H9 (cell line): ENCODE measurements around the gene FAM9C. TPM values are rescaled to one million over a fixed set of nuclear protein-coding genes. Genes with fewer than 3 reads are reported as not detected.
A peak's percentile ranks its signal among the peaks of the same experiment; 100 is the strongest.

ENCODE experiments used
- DNase-seq: peaks from one replicate; pipeline ENCODE4 v3.0.0-alpha.2; 2017
- H2AFZ ChIP-seq: one replicate; pipeline ENCODE4 v1.6.1; 2013; ENCODE audit warnings: mild to moderate bottlenecking, low read length, control low read depth, moderate library complexity
- H2AK5ac ChIP-seq: 2 replicates; pipeline ENCODE4 v1.6.1; 2013; ENCODE audit warnings: low read length, control low read depth, mixed read lengths; ENCODE audit not compliant: insufficient read length
- H2BK120ac ChIP-seq: one replicate; pipeline ENCODE4 v1.6.1; 2013; ENCODE audit warnings: low read depth, mild to moderate bottlenecking, low read length, control low read depth, inconsistent platforms; ENCODE audit not compliant: poor library complexity, severe bottlenecking
- H2BK12ac ChIP-seq: 2 replicates; pipeline ENCODE4 v1.6.1; 2013; ENCODE audit warnings: low read length, control low read depth, mixed read lengths, low read depth; ENCODE audit not compliant: insufficient read length
- H2BK15ac ChIP-seq: 2 replicates; pipeline ENCODE4 v1.6.1; 2013; ENCODE audit warnings: low read depth, low read length, control low read depth
- H2BK20ac ChIP-seq: one replicate; pipeline ENCODE4 v1.6.1; 2013; ENCODE audit warnings: low read depth, mild to moderate bottlenecking, low read length, control low read depth, inconsistent platforms; ENCODE audit not compliant: poor library complexity, severe bottlenecking
- H2BK5ac ChIP-seq: 2 replicates; pipeline ENCODE4 v1.6.1; 2013; ENCODE audit warnings: low read length, control low read depth, mixed read lengths; ENCODE audit not compliant: insufficient read length
- H3K14ac ChIP-seq: 2 replicates; pipeline ENCODE4 v1.6.1; 2013; ENCODE audit warnings: low read length, control low read depth; ENCODE audit not compliant: insufficient read depth
- H3K18ac ChIP-seq: 2 replicates; pipeline ENCODE4 v1.6.1; 2013; ENCODE audit warnings: low read depth, mild to moderate bottlenecking, mixed read lengths, low read length, control low read depth; ENCODE audit not compliant: insufficient read length
- H3K23ac ChIP-seq: 2 replicates; pipeline ENCODE4 v1.6.1; 2013; ENCODE audit warnings: low read length, control low read depth, mixed read lengths, low read depth; ENCODE audit not compliant: insufficient read length
- H3K23me2 ChIP-seq: 2 replicates; pipeline ENCODE4 v1.6.1; 2013; ENCODE audit warnings: low read depth, mild to moderate bottlenecking, mixed read lengths, low read length, control low read depth; ENCODE audit not compliant: insufficient read length, poor library complexity, severe bottlenecking
- H3K27ac ChIP-seq: 2 replicates; pipeline ENCODE4 v1.5.1; 2013; ENCODE audit warnings: low read length, control low read depth, mixed read lengths, low read depth; ENCODE audit not compliant: insufficient read length
- H3K27me3 ChIP-seq: 2 replicates; pipeline ENCODE4 v1.6.1; 2013; ENCODE audit warnings: low read length, control low read depth, inconsistent platforms; ENCODE audit not compliant: insufficient read depth
- H3K4ac ChIP-seq: 2 replicates; pipeline ENCODE4 v1.6.1; 2013; ENCODE audit warnings: low read depth, mild to moderate bottlenecking, control low read depth, inconsistent platforms, low read length, moderate library complexity
- H3K4me1 ChIP-seq: 2 replicates; pipeline ENCODE4 v1.6.1; 2013; ENCODE audit warnings: low read length, control low read depth, inconsistent platforms; ENCODE audit not compliant: insufficient read depth
- H3K4me2 ChIP-seq: 2 replicates; pipeline ENCODE4 v1.6.1; 2013; ENCODE audit warnings: low read length, control low read depth, mixed read lengths; ENCODE audit not compliant: insufficient read length, insufficient read depth
- H3K56ac ChIP-seq: 2 replicates; pipeline ENCODE4 v1.6.1; 2013; ENCODE audit warnings: low read depth, mild to moderate bottlenecking, mixed read lengths, low read length, control low read depth; ENCODE audit not compliant: insufficient read length
- H3K79me1 ChIP-seq: 2 replicates; pipeline ENCODE4 v1.6.1; 2013; ENCODE audit warnings: low read depth, mild to moderate bottlenecking, moderate library complexity, low read length, control low read depth, inconsistent platforms; ENCODE audit not compliant: insufficient read depth, poor library complexity, severe bottlenecking
- H3K79me2 ChIP-seq: 2 replicates; pipeline ENCODE4 v1.6.1; 2013; ENCODE audit warnings: low read length, control low read depth, inconsistent platforms; ENCODE audit not compliant: insufficient read depth
- H3K9ac ChIP-seq: 2 replicates; pipeline ENCODE4 v1.6.1; 2013; ENCODE audit warnings: low read length, control low read depth, mixed read lengths; ENCODE audit not compliant: insufficient read length; ENCODE audit errors: extremely low read depth
- H3K9me3 ChIP-seq: one replicate; pipeline ENCODE4 v1.6.1; 2013; ENCODE audit warnings: low read depth, low read length, inconsistent platforms; ENCODE audit not compliant: control insufficient read depth
- H3T11ph ChIP-seq: one replicate; pipeline ENCODE4 v1.6.1; 2013; ENCODE audit warnings: mild to moderate bottlenecking, low read length, control low read depth, inconsistent platforms
- H4K20me1 ChIP-seq: one replicate; pipeline ENCODE4 v1.6.1; 2013; ENCODE audit not compliant: control insufficient read depth, insufficient read length, insufficient read depth
- H4K5ac ChIP-seq: 2 replicates; pipeline ENCODE4 v1.6.1; 2013; ENCODE audit warnings: low read depth, mild to moderate bottlenecking, mixed read lengths, low read length, control low read depth; ENCODE audit not compliant: insufficient read length
- H4K8ac ChIP-seq: replicated peaks from 2 replicates; pipeline ENCODE4 v1.6.1; 2013; ENCODE audit warnings: low read length, control low read depth, mixed read lengths, low read depth; ENCODE audit not compliant: insufficient read length
- H4K91ac ChIP-seq: 2 replicates; pipeline ENCODE4 v1.6.1; 2013; ENCODE audit warnings: low read depth, mild to moderate bottlenecking, moderate library complexity, mixed read lengths, low read length, control low read depth; ENCODE audit not compliant: insufficient read length
- H3K27ac Mint-ChIP-seq, 3 experiments: 2 replicates in 2 of 3; 3 replicates in 1 of 3; pipeline ENCODE4 v1.8.0; 2020 to 2021; ENCODE audit warnings: mixed read lengths in 3 of 3, mild to moderate bottlenecking in 1 of 3, moderate library complexity in 1 of 3
- H3K27me3 Mint-ChIP-seq: 2 replicates; pipeline ENCODE4 v1.8.0; 2021; ENCODE audit warnings: low read depth, mild to moderate bottlenecking, moderate library complexity, mixed read lengths
- H3K36me3 Mint-ChIP-seq, 3 experiments: 2 replicates in 2 of 3; 3 replicates in 1 of 3; pipeline ENCODE4 v1.8.0; 2020 to 2021; ENCODE audit warnings: low read depth in 3 of 3, mixed read lengths in 3 of 3; ENCODE audit not compliant: insufficient read depth in 1 of 3
- H3K4me1 Mint-ChIP-seq, 2 experiments: 2 replicates each; pipeline ENCODE4 v1.8.0; 2020; ENCODE audit warnings: mixed read lengths in 2 of 2
- H3K4me3 Mint-ChIP-seq, 2 experiments: 2 replicates in 1 of 2; 3 replicates in 1 of 2; pipeline ENCODE4 v1.8.0; 2020 to 2021; ENCODE audit warnings: mild to moderate bottlenecking in 2 of 2, mixed read lengths in 2 of 2, moderate library complexity in 1 of 2
- H3K9me3 Mint-ChIP-seq, 2 experiments: 2 replicates in 1 of 2; 3 replicates in 1 of 2; pipeline ENCODE4 v1.8.0; 2020; ENCODE audit warnings: mild to moderate bottlenecking in 2 of 2, mixed read lengths in 2 of 2, moderate library complexity in 1 of 2
- CTCF ChIP-seq: fragments of 200-600 bp; sonication (generic); conservative IDR thresholded peaks from 3 replicates; pipeline ENCODE4 v1.8.0; 2021; ENCODE audit warnings: antibody characterized with exemption, mild to moderate bottlenecking
- WGBS: extraction: QIAGEN DNeasy Blood & Tissue Kit; methylation state at CpG from one replicate; pipeline ENCODE4 v1.1.7; 2013; ENCODE audit warnings: missing lambda C conversion rate, low lambda C conversion rate, mixed read lengths; ENCODE audit not compliant: insufficient read length; ENCODE audit errors: extremely low coverage; 5-methylcytosine and 5-hydroxymethylcytosine counted together
- total RNA-seq: library from RNA; stranded (reverse); gene quantifications from 2 replicates; pipeline ENCODE4 v1.2.1, GENCODE V29; 2021

The FAM9C gene
- total RNA-seq, 1 experiment from 2014 or later = not detected

GRCh38 chrX:13029887-13030771 is 14.3 kb downstream of the FAM9C start:
- peak overlapping the region; percentile 95 to 96 (median 96) for H3K27ac Mint-ChIP-seq
- no peak overlapping the region for H2BK5ac ChIP-seq
- H3K79me1 ChIP-seq = no peaks in the 10 kb centered on the region
- no peaks in the 10 kb centered on the region for H3K27me3 ChIP-seq
- H3T11ph ChIP-seq = no peak overlapping the region
- no peak overlapping the region for H3K9ac ChIP-seq
- H3K23me2 ChIP-seq = no peaks in the 10 kb centered on the region
- H3K4me3 Mint-ChIP-seq = peak overlapping the region in 1 of 2 experiments; percentile 57; a peak in 3 of 5 replicates
- H2BK12ac ChIP-seq = no peak overlapping the region
- H3K4me1 Mint-ChIP-seq = peaks cover 30 to 32% of the 10 kb centered on the region in 2 experiments
- H3K79me2 ChIP-seq = no peaks in the 10 kb centered on the region
- no peak overlapping the region for H4K8ac ChIP-seq
- peak overlapping the region; percentile 32 for H3K4me2 ChIP-seq
- H4K91ac ChIP-seq = no peak overlapping the region
- H2AFZ ChIP-seq = no peak overlapping the region
- H3K56ac ChIP-seq = no peak overlapping the region
- H3K9me3 Mint-ChIP-seq = peaks cover 50 to 68% of the 10 kb centered on the region in 2 experiments
- no peak for TF ChIP-seq CTCF
- H2BK120ac ChIP-seq = no peak overlapping the region
- no peak overlapping the region for H3K14ac ChIP-seq
- no peak overlapping the region for H3K23ac ChIP-seq
- WGBS = no CpG with 5 or more reads among the region's 8 CpGs
- H3K36me3 Mint-ChIP-seq = no peaks in the 10 kb centered on the region; a peak in 1 of 7 replicates
- no peak overlapping the region for H4K5ac ChIP-seq
- peak overlapping the region; percentile 90 for H3K27ac ChIP-seq
- no peaks in the 10 kb centered on the region for H3K9me3 ChIP-seq
- H3K4ac ChIP-seq = no peak overlapping the region
- no peaks in the 10 kb centered on the region for H4K20me1 ChIP-seq
- H2BK20ac ChIP-seq = no peak overlapping the region
- H2AK5ac ChIP-seq = no peak overlapping the region
- no peaks in the 10 kb centered on the region; the same call in 1 of the 2 replicates for H3K27me3 Mint-ChIP-seq
- peak; percentile 57 for DNase-seq
- H3K4me1 ChIP-seq = peaks cover 10% of the 10 kb centered on the region
- H3K18ac ChIP-seq = no peak overlapping the region
- no peak overlapping the region for H2BK15ac ChIP-seq
